HepG2 (cell line): ENCODE data around the gene PLCXD1. TPM values are rescaled to one million over a fixed set of nuclear protein-coding genes. Genes with fewer than 3 reads are reported as not detected.

ENCODE experiments used
- KAT2B ChIP-seq: fragments of 150-350 bp; IDR thresholded peaks from 2 replicates; pipeline ENCODE4 v1.6.1; 2014; ENCODE audit warnings: low read depth, low read length, borderline replicate concordance
- KAT8 ChIP-seq: IDR thresholded peaks from 2 replicates; pipeline ENCODE4 v1.6.1; 2016; ENCODE audit warnings: missing genetic modification reagents, missing compliant biosample characterization
- NFRKB ChIP-seq: fragments of 450-650 bp; IDR thresholded peaks from 2 replicates; pipeline ENCODE4 v1.6.1; 2017
- REXO4 ChIP-seq: sonication (generic); formaldehyde crosslinking; IDR thresholded peaks from 2 replicates; pipeline ENCODE4 v1.8.0; 2022; ENCODE audit warnings: missing genetic modification reagents, mild to moderate bottlenecking, borderline replicate concordance
- XBP1 ChIP-seq: sonication (generic); formaldehyde crosslinking; IDR thresholded peaks from 2 replicates; pipeline ENCODE4 v1.5.0; 2020; ENCODE audit warnings: missing genetic modification reagents
- ZFP36L1 ChIP-seq: sonication (generic); formaldehyde crosslinking; IDR thresholded peaks from 2 replicates; pipeline ENCODE4 v1.8.0; 2022; ENCODE audit warnings: mild to moderate bottlenecking, missing genetic modification reagents, moderate library complexity
- ZFP41 ChIP-seq: sonication (generic); formaldehyde crosslinking; IDR thresholded peaks from 2 replicates; pipeline ENCODE4 v1.4.0; 2020; ENCODE audit warnings: mild to moderate bottlenecking, missing genetic modification reagents, borderline replicate concordance
- ZFYVE20 ChIP-seq: sonication (generic); formaldehyde crosslinking; IDR thresholded peaks from 2 replicates; pipeline ENCODE4 v1.8.0; 2023; ENCODE audit warnings: low read depth, mild to moderate bottlenecking, moderate library complexity, missing genetic modification reagents, borderline replicate concordance
- ZNF10 ChIP-seq: sonication (generic); formaldehyde crosslinking; IDR thresholded peaks from 2 replicates; pipeline ENCODE4 v1.4.0; 2020; ENCODE audit warnings: mild to moderate bottlenecking, low read depth, missing genetic modification reagents, borderline replicate concordance
- ZNF644 ChIP-seq: IDR thresholded peaks from 2 replicates; pipeline ENCODE4 v1.6.1; 2016; ENCODE audit warnings: low read depth
- ZNF768 ChIP-seq: sonication (generic); formaldehyde crosslinking; IDR thresholded peaks from 2 replicates; pipeline ENCODE4 v1.4.0; 2020; ENCODE audit warnings: missing genetic modification reagents
- polyA plus RNA-seq, 8 experiments: library from polyadenylated mRNA; depleted of rRNA in 3 of 8; stranded (reverse) in 7 of 8; unstranded in 1 of 8; fragments of >200 nt; fragmentation: Illumina TruSeq in 4 of 8; extraction: Trizol in 4 of 8; gene quantifications; 2 replicates each; pipeline versions ENCODE4 v1.2.1 to v1.2.3, GENCODE V29; 2011 to 2016; ENCODE audit warnings: low read depth in 4 of 8, missing spikeins in 1 of 8, mixed read lengths in 1 of 8; ENCODE audit not compliant: insufficient read depth in 1 of 8
- total RNA-seq, 5 experiments: library from RNA; depleted of rRNA; stranded (reverse); fragments of >200 nt; fragmentation: Illumina TruSeq; extraction: Trizol; gene quantifications; 2 replicates each; pipeline ENCODE4 v1.2.3, GENCODE V29; 2016; ENCODE audit warnings: low read depth in 1 of 5
- TF ChIP-seq, protein P1 (sequence below), 2 experiments: fragments of 450-650 bp in 1 of 2; sonication (generic) in 1 of 2; formaldehyde crosslinking in 1 of 2; IDR thresholded peaks; 2 replicates each; pipeline versions ENCODE4 v1.6.1 to v1.8.0; 2016 to 2022; ENCODE audit warnings: antibody characterized with exemption in 1 of 2, mild to moderate bottlenecking in 1 of 2, missing genetic modification reagents in 1 of 2

The PLCXD1 gene
- total and polyA plus RNA-seq, 2 of the 13 experiments (the other 11 are each of a cell fraction or from before 2014, with no cell fraction given) = 87.7 to 153 TPM

DNA sequence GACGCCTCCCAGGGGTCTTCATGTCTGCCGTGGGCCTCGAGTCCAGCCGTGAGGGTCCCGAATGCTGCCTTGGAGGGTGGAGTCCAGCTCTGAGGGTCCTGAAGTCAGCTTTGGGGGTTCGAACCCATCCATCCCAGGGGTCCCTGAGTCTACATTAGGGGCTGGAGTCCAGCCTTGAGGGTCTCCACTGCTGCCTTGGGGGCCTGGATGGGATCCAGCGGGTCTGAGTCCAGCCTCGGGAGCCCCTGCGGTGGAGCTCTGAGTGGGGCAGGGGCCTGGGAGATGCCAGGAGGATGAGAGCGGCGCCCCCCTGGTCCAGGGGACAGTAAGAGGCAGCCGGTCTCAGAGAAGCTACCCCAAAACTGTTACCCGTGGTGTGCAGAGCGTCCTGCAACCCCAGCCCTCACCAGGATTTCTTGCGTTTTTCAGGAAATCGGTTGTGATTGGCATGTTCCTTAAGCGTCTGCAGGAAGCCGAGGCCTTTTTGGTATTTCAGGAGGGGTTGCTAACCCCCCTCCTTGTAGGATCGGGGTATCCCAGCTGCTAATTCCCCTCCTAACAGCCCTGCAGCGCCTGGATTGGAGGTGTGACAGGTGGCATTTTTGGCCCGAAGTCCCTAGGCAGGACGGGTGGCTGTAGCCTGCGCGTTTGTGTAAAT, 39.1 kb downstream of the PLCXD1 start (continued):
- TF ChIP-seq, protein P1, sequence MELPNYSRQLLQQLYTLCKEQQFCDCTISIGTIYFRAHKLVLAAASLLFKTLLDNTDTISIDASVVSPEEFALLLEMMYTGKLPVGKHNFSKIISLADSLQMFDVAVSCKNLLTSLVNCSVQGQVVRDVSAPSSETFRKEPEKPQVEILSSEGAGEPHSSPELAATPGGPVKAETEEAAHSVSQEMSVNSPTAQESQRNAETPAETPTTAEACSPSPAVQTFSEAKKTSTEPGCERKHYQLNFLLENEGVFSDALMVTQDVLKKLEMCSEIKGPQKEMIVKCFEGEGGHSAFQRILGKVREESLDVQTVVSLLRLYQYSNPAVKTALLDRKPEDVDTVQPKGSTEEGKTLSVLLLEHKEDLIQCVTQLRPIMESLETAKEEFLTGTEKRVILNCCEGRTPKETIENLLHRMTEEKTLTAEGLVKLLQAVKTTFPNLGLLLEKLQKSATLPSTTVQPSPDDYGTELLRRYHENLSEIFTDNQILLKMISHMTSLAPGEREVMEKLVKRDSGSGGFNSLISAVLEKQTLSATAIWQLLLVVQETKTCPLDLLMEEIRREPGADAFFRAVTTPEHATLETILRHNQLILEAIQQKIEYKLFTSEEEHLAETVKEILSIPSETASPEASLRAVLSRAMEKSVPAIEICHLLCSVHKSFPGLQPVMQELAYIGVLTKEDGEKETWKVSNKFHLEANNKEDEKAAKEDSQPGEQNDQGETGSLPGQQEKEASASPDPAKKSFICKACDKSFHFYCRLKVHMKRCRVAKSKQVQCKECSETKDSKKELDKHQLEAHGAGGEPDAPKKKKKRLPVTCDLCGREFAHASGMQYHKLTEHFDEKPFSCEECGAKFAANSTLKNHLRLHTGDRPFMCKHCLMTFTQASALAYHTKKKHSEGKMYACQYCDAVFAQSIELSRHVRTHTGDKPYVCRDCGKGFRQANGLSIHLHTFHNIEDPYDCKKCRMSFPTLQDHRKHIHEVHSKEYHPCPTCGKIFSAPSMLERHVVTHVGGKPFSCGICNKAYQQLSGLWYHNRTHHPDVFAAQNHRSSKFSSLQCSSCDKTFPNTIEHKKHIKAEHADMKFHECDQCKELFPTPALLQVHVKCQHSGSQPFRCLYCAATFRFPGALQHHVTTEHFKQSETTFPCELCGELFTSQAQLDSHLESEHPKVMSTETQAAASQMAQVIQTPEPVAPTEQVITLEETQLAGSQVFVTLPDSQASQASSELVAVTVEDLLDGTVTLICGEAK (IDR thresholded peaks at IDR 0.05) = no peak
- TF ChIP-seq, protein P1 (CRISPR knock-in tag; IDR thresholded peaks at IDR 0.05) = no peak
- TF ChIP-seq ZFYVE20 (CRISPR knock-in tag) = no peak
- TF ChIP-seq ZFP36L1 (CRISPR knock-in tag) = 0 out of 2 replicates have a peak, but pooled peaks have one; percentile 49
- TF ChIP-seq XBP1 = no peak
- no peak for TF ChIP-seq KAT8 (CRISPR knock-in tag)
- no peak for TF ChIP-seq ZFP41 (CRISPR knock-in tag)
- no peak for TF ChIP-seq REXO4
- no peak for TF ChIP-seq KAT2B
- peak; percentile 14; the same call in 1 of the 2 replicates for TF ChIP-seq ZNF768 (CRISPR knock-in tag)
- no peak for TF ChIP-seq ZNF10 (CRISPR knock-in tag)
- no peak for TF ChIP-seq ZNF644
- no peak for TF ChIP-seq NFRKB
- TF ChIP-seq, all 625 proteins: peak for 4
